WTC11 (cell line): ENCODE data around the gene LYST.
A peak's percentile ranks its signal among the peaks of the same experiment; 100 is the strongest.

Source experiments
- CTCF ChIP-seq: fragments of 200-600 bp; IDR thresholded peaks from 2 replicates; pipeline ENCODE4 v1.8.0; 2022; ENCODE audit warnings: antibody characterized with exemption
- FOXJ3 ChIP-seq: sonication (generic); formaldehyde crosslinking; IDR thresholded peaks from 2 replicates; pipeline ENCODE4 v1.9.0; 2021; ENCODE audit warnings: missing genetic modification reagents, mild to moderate bottlenecking, borderline replicate concordance
- FOXK1 ChIP-seq: sonication (generic); formaldehyde crosslinking; IDR thresholded peaks from 2 replicates; pipeline ENCODE4 v1.8.0; 2022; ENCODE audit warnings: mild to moderate bottlenecking, moderate library complexity, missing genetic modification reagents

DNA sequence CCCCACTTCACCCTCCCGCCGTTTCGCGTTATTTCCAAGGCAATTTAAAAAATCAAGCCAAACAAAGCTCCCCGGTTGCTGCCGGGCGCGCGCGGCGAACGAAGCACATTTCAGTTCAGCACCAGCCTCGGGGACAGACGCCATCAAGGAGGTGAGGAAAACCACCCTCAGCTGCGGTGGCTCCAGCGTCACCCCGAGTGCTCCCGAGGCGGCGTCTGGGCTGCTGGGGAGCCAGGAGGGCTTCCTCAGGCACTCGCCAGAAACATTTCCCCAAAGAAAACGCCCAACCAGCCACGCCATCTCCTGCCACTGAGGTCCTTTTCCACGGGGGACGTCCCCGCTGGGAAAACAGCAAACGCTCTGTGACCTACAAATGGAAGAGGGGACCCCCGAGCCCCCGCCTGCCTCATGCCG is 217.7 kb downstream of the LYST start:
- TF ChIP-seq CTCF = no peak
- peak; percentile 53; the same call in 1 of the 2 replicates for TF ChIP-seq FOXK1 (CRISPR knock-in tag)
- no peak for TF ChIP-seq FOXJ3 (CRISPR knock-in tag)
